ENCODE results near the gene NOL4L.

The NOL4L gene

GRCh38 chr20:32400476-32400875, 184.7 kb downstream of the NOL4L start:
- DNase-seq: no peak

GRCh38 chr20:32397567-32398084, 187.5 kb downstream of the NOL4L start:
- no peak for DNase-seq

GRCh38 chr20:32396646-32397160, 188.4 kb downstream of the NOL4L start:
- DNase-seq: no peak

GRCh38 chr20:32395066-32395465, 190.1 kb downstream of the NOL4L start:
- no peak for DNase-seq
